GM19035 (cell line): ENCODE data around the gene TRIM4.

Experiments used
- ATAC-seq: cut with Tn5 transposase; IDR thresholded peaks from one replicate; pipeline ENCODE4 v1.9.1; 2021; ENCODE audit not compliant: unreplicated experiment

TRIM4 gene

DNA sequence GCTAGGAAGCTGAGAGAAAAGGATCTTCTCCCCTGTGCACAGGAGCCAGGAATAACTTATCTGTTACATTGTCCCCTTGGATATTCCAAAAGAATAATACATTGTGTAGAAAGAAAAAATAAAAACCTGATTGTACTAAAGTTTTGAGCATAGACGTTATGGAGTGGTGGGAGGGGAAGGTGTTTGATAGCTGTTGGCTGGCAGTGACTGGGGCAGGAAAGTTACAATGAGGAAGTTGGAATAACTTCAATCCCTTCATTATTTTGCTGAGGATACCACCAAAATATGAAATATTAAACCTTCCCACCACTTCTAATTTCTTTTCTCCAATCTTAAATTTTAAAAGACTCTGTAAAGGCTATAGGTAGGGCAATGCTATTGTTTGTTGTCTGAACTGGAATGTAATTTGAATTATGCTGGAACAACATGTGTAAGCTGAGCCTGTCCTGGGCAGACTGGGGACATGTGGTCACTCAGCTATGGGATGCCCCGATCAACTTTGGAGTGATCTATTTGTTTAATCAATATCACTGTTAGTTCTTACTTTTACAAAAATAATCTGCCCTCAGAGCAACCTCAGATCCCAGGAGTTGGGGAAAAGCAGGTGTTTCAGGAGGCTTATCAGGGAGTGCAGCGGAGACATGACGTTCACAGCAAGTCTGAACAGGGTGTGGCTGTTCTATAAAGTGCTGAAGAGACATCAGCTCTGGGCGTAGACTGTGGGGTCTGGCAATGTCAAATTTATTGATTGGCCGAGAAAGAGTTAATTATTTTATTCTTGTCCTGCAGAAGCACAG is 70.7 kb downstream of the TRIM4 start:
- ATAC-seq, result no peak

- no peak for ATAC-seq
These were observed 75.0 kb downstream of the TRIM4 start for GRCh38 chr7:99844328-99844727.

- no peak for ATAC-seq
These were observed 75.5 kb downstream of the TRIM4 start for GRCh38 chr7:99843808-99844207.

DNA sequence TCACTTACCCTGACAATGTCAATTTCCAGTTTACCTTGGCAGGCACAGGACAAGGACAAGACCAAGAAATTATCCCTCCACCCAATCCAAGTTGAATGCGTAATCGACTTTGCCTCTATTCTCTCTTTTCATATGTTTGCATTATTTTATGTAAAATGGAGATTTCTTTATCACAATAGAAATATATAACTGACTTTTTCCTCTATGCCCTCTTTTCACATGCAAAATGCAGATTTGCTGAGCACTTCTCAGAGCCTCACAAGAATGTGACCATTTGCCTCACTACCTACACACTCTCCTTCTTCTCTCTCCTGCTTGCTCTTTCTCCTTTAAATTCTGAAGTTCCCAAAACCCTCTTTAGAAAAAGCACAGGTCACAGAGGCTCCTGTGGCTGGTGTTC is 76.4 kb downstream of the TRIM4 start:
- ATAC-seq, result no peak
